Measurements from ENCODE around the gene TRAF3IP1.

- no peak for TF ChIP-seq POLR2A (IDR thresholded peaks at IDR 0.05)
- TF ChIP-seq CTCF (IDR thresholded peaks at IDR 0.05): no peak
Measured at GRCh38 chr2:238308177-238308576, 12.1 kb upstream of the TRAF3IP1 start.

All from testis (tissue), 2 donors.